Activated T-helper 9 cell treated with anti-CD3 and anti-CD28 coated beads, Interleukin-2, amount 50 U/mL, for 16 hours (primary cell): ENCODE measurements around the gene PTPRS.

ENCODE experiments used
- DNase-seq: peaks from one replicate; pipeline ENCODE4 v3.0.0-alpha.2; 2020; ENCODE audit warnings: low read depth

PTPRS gene

DNA sequence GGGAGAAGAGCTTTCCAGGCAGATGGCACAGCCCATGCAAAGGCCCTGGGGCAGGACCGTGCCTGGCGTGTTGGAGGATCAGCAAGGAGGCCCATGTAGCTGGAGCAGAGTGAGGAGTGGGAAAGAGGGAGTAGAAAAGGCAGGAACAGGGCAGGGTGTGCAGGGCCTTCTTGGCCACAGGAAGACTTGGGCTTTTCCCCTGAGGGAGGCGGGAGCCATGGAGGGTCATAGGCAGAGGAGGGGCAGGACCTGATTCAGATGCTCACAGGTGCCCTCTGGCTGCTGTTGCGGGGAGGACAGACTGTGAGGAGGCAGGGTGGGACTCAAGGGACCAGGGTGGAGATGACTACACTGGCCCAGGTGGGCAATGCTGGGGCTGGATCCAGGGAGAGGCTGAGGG lies 13.8 kb upstream of the PTPRS start:
- no peak for DNase-seq

DNA sequence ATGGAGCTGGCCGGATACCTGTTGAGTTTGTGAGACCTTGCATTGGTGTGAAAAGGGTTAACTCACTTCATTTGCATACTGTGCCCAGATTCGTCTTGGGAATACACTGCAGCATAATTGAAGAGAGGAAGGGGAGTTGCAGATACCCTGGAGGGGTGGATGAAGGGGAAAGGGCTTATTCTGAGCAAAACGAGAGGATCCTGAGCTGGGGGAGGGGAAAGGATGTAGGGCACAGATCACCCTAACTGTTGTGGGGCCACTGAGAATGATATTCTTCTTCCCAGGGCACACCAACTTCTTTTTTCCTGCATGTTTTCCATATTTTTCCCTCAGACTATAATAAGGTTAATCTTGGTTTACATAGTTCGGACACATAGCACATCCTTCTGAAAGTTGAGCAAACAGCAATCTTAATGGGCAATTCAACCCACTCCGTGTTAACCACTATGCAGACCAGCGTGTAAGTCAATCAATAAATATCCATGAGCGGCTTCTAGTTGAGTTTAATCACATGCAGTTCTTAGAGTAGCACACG lies 11.7 kb upstream of the PTPRS start:
- no peak for DNase-seq

DNA sequence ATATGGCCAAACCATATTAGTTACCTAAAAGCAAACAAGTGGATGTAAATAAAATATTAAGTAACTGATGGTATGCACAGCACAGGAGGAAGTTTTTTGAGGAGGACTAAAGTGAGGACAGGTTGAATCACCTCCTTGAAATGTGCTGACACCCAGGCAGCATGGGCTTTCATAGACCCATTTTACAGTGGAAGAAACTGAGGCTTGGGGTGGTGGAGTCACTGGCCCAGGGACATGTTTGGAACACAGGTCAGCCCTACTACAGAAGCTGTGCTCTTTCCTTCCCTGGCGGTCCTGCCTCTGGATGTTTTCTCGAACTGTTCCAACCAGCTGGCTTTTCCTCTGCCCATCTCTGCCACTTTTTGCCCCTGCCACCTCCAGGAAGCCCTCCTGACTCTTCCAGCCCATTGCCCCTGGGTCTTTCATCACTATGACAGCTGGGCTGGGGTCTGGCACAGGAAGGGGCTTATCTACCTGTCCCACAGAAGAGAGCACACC lies 11.2 kb upstream of the PTPRS start:
- DNase-seq = no peak

DNA sequence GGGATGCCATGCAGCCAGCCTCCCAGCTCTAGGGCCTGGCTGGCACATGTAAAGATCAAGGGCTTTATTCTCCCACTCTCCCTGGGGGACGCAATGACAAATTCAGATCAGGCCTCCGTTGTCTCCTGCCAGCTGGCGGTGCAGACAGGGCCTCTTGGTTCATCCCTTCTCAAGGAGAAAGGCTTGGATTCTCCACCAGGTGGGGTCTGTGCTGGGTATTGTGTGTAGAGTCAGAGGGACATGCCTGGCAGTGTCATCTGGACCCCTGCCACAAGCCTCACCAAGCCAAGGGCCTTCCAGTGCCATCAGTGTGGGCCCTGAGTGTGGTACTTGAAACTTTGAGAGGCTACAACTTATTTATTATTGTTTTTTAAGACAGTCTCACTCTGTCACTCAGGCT lies 8.4 kb upstream of the PTPRS start:
- no peak for DNase-seq

DNA sequence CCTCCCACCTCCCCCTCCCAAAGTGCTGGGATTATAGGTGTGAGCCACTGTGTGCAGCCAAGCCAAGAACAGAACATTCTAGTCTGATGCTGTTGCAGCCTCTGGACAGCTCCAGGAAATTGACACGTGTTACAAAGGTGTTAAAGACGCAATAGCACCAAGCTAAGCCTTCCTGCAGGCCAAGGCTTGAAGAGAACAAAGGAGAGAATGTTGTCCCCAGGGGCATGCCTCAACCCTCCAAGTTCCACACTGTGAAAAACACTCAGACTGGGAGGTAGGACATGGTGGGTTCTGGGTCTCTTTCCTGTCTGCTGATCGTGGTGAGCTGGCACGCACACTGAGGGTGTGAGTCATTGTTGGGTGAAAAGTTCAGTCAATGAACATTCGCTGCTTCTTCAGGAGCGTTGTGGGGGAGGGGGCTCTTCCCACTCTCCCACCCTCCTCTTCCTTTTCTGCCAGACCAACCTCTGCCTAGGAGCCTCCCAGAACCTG lies 5.3 kb upstream of the PTPRS start:
- DNase-seq = no peak

DNA sequence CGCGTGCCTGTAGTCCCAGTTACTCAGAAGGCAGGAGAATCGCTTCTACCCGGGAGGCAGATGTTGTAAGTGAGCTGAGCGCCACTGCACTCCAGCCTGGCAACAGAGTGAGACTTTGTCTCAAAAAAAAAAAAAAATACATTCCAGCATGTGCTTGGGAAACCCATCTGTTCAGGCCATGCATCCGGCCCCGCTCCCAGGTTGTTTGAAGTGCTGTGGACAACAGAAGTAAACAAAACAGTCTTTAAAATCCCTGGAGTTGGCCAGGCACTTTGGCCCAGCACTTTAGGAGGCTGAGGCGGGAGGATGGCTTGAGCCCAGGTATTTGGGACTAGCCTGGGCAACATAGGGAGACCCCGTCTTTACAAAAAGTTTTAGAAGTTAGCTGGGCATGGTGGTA lies 3.2 kb upstream of the PTPRS start:
- no peak for DNase-seq

DNA sequence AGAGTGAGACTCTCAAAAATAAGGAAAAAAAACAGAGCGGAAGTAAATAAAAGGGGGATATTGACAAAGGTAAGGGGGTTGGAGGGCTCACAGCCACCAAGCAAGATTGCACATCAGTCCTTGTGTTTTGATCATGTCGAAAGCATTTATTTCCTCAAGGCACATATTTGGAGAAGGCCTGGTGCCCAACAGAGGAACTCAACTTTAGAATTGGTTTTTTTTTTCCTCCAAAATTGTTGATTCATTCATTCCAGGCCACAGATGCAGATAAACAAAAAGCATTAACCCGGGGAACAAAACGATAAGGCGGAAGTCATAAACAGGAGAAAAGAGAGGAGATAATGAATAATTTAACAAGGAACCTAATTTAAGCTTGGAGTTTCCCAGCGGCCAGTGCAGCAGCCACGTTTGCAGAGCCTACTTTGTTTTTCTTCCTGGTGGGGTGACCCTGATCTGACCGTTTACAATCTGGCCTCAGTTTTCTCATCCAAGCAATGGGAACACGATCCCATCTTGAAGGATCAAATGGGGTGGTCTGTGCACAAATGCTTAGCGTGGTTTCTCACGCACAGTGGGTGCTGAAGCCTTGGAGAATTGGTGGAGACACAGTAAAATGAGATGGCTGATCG lies 2.1 kb upstream of the PTPRS start:
- DNase-seq = no peak

DNA sequence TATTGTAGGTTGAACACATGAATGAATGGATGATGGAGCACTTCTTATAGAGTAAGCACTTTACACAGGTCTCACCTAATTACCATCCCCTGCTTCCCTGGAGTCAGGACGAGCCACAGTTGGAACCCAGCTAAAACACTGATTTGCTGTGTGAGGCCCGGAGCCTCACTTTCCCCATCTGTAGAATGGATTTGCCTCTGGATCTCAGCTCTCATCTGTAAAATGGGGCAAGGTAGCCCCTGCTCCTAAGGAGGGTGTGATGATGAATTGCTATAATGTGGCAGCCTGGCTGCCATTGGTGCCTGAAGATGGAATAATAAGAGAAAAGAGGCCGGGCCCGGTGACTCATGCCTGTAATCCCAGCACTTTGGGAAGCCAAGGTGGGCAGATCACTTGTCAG lies 1.4 kb upstream of the PTPRS start:
- DNase-seq = no peak

DNA sequence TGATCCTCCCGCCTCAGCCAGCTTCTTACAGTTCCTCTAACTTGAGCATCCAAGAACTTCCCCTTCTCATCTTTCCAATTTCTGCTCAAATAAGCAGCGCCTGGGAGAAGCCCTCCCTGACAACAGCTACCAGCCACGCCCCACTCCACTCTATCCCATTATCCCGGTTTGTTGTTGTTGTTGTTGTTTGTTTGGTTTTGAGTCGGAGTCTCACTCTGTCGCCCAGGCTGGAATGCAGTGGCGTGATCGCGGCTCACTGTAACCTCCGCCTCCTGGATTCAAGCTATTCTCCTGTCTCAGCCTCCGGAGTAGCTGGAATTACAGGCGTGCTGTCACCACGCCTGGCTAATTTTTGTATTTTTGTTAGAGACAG lies 822 bp upstream of the PTPRS start:
- no peak for DNase-seq

DNA sequence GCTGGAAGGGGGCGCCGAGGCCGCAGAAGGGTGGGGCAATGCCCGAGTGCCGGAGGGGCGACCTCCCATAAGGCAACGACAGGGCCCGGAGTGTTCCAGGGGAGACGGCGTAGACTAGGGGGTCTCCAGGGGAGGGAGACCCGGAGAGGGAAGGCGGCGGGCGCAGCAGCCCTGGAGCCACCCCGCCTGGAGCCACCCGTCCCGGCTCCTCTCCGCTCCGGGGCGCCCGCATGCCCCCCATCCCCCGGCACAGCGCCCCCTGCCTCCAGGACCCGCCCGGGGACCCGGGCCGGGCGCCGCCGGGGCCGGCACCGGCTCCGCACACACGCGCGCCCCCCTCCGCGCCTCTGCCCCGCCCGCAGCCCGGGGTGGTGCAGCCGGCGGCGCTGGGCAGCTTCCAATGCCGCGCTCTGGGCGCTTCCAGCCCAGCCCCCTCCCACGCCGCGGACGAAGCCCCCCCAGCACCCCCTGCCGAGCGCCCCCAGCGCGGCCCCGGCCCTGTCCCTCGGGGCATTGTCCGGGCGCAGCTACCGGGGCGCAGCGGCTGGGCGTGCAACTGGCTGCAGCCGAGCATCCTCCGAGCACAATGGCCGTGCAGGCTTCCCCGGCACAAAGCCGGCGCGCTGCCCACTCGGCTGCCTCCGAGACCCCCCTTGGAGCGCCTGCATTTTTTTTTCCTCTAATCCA lies 519 bp downstream of the PTPRS start:
- no peak for DNase-seq

DNA sequence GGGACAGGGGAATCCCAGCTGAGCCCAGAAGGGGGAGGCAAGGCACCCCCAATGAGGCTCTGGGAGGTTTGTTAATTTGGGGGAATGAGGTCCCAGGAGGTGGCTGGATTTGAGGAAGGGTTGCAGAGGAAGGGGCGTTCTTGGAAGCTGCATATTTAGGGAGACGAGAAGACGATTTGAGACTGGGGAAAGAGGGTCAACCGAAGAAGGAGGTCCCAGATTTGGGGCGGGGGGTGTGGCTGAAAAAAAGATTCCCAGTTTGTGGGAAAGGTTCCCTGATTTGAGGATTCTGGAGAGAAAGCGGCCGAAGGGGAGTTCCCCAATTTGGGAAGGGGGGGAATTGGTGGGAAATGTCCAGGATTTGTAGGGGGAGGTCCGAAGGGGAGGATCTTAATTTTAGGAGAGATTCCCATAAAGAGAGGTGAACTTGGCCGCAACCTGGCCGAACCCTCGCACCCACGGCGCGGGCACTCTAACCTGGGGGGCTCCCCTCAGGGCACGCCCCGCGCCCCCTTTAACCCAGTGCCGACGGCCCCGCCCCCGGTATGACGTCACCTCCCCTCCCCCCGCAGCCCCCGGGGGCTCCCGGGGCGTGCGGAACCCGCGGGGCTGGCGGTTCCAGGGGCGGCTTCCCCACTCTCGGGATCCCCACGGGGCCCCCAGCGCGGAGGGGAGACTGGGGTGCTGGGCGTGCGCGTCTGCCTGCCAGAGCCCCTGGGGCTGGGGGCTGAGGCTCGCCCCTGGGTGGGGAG lies 1.2 kb downstream of the PTPRS start:
- DNase-seq = no peak

DNA sequence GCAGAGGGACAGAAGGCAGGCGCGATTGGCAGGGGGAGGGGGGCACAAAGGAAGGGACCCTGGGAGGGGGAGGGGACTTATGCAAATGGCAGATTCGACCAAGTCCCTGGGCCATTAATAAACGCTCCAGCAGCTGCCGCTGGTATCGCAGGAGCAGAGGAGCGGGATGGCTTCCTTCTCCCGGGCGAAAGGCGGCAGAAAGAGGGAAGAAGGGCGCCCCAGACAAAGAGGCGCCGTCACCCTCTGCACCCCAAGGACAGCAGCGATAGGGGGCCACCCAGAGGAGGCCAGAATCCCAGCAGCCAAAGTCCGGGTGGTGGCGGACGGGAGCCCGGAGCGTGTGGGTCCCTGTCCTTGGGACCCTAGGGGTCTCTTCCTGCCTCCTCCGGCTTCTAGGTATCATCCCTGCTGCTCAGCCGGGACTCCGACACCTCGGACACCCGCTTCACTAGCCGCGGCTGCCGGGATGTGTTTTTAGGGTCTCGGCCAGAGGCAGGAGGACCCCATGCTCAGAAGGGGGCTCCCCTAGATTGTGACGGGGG lies 1.9 kb downstream of the PTPRS start:
- DNase-seq = no peak

DNA sequence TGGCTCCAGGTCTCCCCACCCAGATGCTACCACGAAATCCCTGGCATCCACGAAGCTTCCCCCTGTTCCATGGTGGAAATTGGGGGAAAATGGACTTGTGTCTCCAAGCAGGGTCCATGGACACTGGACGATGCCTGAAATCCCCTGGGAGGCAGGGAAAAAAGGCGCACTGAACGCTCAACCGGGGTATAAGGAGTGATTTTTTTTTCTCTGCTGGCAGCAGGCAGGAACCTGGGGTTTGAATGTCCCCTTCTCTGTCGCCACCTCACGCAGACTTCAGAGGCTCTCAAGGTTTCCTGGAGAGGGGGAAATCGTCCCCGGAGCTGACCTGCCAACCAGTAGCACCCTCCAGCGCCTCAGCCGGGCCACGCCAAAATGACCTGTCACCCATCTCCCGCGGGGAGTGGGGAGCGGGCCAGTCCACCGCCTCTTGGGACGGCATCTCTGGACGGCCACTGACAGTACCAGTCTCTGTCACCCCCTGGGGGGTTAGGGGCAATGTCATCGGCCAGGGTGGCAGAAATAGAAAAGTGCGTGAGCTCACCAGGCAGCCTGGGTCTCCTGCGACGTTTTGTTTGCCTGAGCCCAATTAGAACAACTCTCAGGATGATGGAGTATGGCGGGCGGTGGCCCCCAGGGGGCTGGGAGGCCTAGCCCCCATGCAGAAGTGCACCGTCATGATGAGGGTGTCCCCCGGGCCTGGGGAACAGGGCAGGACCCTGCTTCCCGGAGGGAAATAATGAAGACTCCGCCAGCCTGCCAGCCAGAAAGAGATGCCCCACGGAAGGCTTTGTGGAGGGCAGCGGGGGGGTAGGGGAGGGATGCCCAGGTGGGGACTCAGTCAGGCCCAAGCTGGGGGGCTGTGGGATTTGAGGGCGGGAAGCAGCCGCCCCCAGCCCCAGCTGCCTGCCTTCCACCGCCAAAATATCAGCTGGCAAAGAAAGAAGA lies 2.6 kb downstream of the PTPRS start:
- DNase-seq = no peak

DNA sequence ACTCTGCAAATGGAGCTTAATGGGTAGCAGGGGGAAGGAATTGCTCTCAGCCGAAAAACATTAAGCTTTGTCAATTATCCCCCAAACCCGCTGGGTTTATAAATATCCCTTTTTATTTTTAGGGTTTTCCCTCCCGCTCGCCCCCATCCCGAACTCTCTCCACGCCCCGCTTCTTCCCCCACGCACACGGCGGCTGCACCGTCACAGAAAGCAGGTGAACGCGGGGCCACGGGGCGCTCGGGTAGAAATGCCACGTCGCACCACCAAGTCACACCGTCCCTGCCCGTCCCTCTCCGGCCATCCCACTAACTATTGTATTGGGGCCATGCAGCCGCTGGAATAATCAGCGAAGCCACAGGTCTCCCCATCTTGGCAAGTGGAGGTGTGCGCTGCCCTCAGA lies 3.5 kb downstream of the PTPRS start:
- DNase-seq = no peak

DNA sequence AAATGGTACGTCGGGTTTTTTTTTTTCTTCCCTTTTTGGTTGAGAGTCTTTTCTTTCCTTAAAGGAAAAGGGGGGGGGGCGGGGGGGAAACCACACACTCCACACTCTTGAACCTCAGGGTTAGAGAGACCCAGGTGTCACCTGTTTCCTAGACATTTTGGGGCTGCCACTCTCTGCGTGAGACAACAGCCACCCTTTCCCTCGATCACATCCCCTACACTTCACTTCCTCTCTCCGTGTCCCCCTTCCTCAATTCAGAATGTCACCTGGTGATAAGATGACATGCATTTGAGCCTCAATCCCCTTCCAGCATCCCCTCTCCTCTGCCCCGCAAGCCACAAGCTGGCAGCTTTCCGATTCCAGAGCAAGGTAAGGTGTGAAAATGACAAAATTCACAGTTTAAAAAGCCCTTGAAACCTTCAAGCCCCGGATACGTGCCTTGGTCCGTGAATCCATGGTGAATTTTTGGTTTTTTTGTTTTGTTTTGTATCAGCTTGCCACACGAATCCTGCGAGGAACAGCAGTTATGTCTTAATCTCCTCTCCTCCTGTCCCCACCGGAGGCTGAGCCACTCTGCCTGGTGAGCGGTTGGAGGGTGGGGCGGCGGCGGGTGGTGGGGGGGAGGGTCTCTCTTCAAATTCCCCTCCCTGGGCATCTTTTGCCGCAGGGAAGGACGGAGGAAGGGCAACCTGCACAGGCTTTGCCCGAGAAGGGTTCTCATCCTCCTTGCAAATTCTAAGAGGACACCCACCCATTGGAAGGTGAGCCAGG lies 4.2 kb downstream of the PTPRS start:
- no peak for DNase-seq

DNA sequence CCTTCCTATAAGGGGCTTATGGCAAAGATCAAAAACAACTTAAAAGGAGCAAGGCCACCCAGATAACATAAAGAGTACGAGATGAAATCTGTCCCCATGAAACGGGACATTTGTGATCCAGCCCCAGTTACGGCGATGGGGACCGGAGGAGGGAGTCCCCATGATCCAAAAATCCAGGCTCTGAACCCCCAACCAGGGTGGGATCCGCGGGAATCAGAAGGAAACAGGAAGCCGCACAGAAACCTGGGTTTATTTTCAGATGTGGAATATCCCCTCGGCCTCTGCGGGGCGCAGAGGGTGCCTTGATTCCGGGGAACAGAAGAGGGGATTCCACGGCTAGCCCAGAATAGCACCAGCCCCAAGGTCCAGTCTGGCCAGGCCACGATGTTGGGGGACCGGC lies 5.0 kb downstream of the PTPRS start:
- no peak for DNase-seq

DNA sequence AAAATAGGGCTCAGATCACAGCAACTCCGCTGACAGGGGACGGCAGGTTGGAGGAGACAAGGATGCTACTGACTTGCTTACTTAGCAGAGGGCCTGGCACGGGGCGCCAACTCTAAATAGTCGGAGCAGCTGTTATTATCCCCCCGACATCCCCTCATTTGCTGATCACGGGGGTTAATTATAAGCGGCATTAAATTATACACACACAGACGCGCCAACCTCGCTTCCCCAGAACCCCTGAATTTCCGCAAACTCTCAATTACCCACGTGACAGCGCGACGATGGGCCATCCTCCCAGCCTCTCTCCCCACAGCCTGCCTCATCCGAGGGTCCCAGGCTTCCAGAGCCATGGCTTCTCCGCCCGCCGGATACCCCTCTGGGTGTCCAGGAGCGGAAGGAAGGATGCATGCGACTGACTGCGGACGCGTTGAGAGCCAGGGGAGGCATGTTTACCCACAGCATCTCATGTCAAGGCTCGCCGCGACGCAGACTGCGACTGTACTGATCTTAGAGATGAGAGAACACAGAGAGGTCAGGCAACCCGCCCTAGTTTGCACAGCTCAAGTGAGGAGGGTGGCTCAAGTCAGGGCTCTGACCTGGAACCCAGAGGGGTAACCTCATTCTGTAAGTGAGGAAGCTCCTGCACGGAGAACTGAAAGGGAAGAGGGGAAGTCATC lies 5.7 kb downstream of the PTPRS start:
- no peak for DNase-seq

DNA sequence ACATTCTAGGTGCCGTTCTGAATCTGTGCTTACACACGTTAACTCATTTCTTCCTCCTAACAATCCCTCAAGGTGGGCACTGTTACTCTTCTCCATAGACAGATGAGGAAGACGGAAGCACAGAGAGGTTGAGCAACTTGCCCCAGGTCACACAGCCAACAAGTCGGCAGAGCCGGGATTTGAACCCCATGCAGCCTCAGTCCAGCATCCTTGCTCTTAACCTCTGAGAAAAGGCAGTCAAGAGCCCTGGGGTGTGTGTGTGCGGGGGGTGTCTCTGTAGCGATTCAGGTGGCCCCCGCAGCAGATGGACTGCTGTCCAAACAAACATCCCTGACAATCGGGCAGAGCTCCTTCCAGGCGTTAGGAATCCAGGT lies 6.3 kb downstream of the PTPRS start:
- no peak for DNase-seq

DNA sequence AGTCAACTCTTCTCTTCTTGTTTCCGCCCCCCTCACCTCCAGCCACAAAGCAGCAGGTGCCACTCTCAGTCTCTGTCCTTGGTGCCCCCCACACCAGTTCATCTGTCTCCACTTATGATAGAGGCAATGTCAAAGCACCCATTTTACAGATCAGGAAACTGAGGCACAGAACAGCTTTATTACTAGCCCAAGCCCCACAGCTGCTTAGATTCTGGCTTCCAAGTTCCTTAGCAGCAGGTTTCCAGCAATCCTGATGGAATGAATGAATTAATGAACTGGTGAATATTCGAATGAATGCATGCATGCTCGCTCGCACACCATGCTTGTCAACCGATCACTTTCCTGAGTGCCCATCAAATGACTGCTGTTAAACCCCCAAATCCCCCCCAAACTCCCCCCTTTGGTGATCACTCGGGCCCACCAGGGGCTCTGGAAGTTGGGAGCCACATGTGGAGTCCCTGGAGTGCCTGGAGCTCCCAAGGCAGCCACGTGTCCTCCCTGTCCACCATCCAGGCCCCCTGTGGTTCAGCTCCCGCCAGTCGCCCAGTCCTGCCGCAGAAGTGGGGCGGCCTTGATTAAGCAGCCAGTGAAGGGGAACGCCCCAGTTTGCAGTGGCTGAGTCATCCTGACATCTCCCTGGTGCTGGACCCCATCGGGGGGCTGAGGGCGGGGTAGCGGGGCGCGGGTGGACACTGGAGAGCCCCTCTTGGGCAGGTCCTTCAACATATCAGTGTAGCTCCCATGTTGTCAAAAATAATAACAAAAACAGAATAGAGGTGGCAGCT lies 6.8 kb downstream of the PTPRS start:
- no peak for DNase-seq
